ENCODE data around the gene PRR35.

The PRR35 gene

DNA sequence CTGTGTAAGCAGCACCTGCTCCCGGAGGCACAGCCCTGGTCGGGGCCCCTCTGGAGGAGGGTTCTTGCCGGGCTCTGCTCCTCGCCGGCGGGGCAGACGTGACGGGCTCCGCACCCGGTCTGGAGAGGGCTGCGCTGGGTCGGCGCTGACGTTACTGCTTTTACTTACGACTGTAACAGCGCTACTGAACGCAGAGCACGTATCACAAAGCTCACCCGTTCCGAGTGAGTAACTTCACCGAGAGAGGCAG lies 28.4 kb downstream of the PRR35 start:
- Histone ChIP-seq H3K4me3 (ENCODE audit: low read depth, low read length) (peak overlapping the region; percentile 62), H3K36me3 (peaks cover 13% of the 10 kb centered on the region), H3K9me3 (ENCODE audit: severe bottlenecking) (no peaks in the 10 kb centered on the region), H3K27ac (peak overlapping the region; percentile 98), H3K27me3 (ENCODE audit: insufficient read depth, low read depth, severe bottlenecking) (no peaks in the 10 kb centered on the region)
- DNase-seq, result peak; percentile 37
- TF ChIP-seq, protein P1, sequence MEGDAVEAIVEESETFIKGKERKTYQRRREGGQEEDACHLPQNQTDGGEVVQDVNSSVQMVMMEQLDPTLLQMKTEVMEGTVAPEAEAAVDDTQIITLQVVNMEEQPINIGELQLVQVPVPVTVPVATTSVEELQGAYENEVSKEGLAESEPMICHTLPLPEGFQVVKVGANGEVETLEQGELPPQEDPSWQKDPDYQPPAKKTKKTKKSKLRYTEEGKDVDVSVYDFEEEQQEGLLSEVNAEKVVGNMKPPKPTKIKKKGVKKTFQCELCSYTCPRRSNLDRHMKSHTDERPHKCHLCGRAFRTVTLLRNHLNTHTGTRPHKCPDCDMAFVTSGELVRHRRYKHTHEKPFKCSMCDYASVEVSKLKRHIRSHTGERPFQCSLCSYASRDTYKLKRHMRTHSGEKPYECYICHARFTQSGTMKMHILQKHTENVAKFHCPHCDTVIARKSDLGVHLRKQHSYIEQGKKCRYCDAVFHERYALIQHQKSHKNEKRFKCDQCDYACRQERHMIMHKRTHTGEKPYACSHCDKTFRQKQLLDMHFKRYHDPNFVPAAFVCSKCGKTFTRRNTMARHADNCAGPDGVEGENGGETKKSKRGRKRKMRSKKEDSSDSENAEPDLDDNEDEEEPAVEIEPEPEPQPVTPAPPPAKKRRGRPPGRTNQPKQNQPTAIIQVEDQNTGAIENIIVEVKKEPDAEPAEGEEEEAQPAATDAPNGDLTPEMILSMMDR (IDR thresholded peaks at IDR 0.05; ENCODE audit: low read depth, low read length), result no peak

DNA sequence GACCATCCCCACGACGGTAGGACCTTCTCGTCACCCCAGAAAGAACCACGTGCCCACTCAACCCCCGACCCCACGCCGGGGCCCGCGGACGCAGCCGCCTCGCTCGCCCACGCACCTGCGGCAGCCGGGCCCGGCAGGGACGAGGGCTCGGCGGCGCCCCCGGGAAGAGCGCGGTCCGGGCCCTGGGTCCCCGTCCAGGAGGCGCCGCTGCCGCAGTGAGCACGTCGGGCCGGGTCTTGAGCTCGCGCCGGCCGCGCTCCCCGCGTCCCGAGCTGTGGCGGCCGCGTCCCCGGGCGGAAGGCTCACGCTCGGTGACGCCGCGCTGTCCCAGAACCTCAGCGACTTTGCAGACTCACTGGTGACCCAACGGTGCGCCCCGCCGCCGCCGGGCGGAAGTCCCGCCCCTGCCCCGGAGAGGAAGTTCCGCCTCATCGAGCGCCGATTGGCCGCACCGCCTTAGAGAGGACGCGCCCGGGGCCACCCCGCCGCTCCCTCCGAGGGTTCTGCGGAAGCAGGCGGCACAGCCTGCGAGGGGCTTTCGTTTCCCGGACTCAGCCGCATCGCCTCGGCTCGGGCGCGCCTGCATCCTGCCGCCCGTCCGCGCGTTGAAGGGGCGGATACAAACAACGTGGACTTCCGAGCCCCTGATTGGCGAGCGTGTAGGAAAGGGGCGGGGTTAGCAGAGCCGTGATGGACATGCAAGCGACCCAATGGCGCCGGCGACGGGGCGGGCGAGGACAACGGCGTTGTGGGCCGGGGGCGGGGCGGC lies 28.9 kb downstream of the PRR35 start:
- DNase-seq, result peak; percentile 96
- Histone ChIP-seq H3K9me3 (ENCODE audit: severe bottlenecking) (no peaks in the 10 kb centered on the region), H3K27me3 (ENCODE audit: insufficient read depth, low read depth, severe bottlenecking) (no peaks in the 10 kb centered on the region), H3K27ac (peak overlapping the region; percentile 98), H3K4me3 (ENCODE audit: low read depth, low read length) (peak overlapping the region; percentile 62), H3K36me3 (peaks cover 16% of the 10 kb centered on the region)
- TF ChIP-seq, protein P1 (IDR thresholded peaks at IDR 0.05; ENCODE audit: low read depth, low read length), result no peak

- no peaks in the 10 kb centered on the region for H3K9me3 ChIP-seq (ENCODE audit: severe bottlenecking)
- H3K36me3 ChIP-seq, result peaks cover 19% of the 10 kb centered on the region
- peak within 1 kb of the TSS; percentile 98 for H3K27ac ChIP-seq
- TF ChIP-seq, protein P1 (IDR thresholded peaks at IDR 0.05; ENCODE audit: low read depth, low read length), result no peak
- DNase-seq, result peak; percentile 98
- no peaks in the 10 kb centered on the region for H3K27me3 ChIP-seq (ENCODE audit: insufficient read depth, low read depth, severe bottlenecking)
- peak within 1 kb of the TSS; percentile 64 for H3K4me3 ChIP-seq (ENCODE audit: low read depth, low read length)
Observed at GRCh38 chr16:589658-590187, 29.5 kb downstream of the PRR35 start, which contains the start of gene RAB40C. RAB40C (plus strand) TSS chr16:590066; CDS start chr16:590292, 226 bp downstream.

DNA sequence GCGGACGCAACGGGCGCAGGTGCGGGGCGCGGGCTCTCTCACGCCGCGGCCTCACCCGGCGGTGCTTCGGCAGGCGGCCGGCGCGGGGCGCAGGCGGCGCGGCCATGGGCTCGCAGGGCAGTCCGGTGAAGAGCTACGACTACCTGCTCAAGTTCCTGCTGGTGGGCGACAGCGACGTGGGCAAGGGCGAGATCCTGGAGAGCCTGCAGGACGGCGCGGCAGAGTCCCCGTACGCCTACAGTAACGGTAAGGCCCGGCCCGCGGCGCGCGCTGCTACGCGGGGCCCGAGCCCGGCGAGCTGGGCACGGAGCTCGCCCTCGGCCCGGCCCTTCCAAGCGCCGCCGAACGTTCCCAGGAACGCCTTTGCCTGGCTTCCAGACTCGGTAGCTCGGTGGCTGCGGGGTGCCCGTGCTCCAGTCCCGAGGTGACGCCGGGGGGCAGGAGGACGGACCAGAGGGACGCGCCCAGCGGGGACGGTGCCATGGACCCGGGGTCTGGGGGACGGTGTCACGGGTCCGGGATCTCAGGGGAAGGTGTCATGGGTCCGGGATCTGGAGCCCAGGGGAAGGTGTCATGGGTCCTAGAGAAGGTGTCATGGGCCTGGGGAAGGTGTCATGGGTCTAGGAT lies 30.1 kb downstream of the PRR35 start:
- H3K27ac ChIP-seq, result peak overlapping the region; percentile 81
- DNase-seq, result peak; percentile 31
- H3K27me3 ChIP-seq (ENCODE audit: insufficient read depth, low read depth, severe bottlenecking), result no peaks in the 10 kb centered on the region

GRCh38 chr16:590815-591200 lies 30.6 kb downstream of the PRR35 start:
- peaks cover 22% of the 10 kb centered on the region for H3K36me3 ChIP-seq
- TF ChIP-seq, protein P1 (IDR thresholded peaks at IDR 0.05; ENCODE audit: low read depth, low read length), result no peak
- H3K4me3 ChIP-seq (ENCODE audit: low read depth, low read length), result peak overlapping the region; percentile 64
- H3K27me3 ChIP-seq (ENCODE audit: insufficient read depth, low read depth, severe bottlenecking), result no peaks in the 10 kb centered on the region
- DNase-seq, result no peak
- H3K27ac ChIP-seq, result peak overlapping the region; percentile 81; the same call in 1 of the 2 replicates
- no peaks in the 10 kb centered on the region for H3K9me3 ChIP-seq (ENCODE audit: severe bottlenecking)

More for the DNA sequence above, 30.1 kb downstream of the PRR35 start:
- no peaks in the 10 kb centered on the region for H3K9me3 ChIP-seq (ENCODE audit: severe bottlenecking)
- H3K36me3 ChIP-seq, result peaks cover 19% of the 10 kb centered on the region
- H3K4me3 ChIP-seq (ENCODE audit: low read depth, low read length), result peak overlapping the region; percentile 64
- TF ChIP-seq, protein P1 (IDR thresholded peaks at IDR 0.05; ENCODE audit: low read depth, low read length), result no peak; the same call in 1 of the 2 replicates
